Body of pancreas (tissue), 4 donors: ENCODE measurements around the gene C7orf33.

Experiments
- CTCF ChIP-seq, 7 experiments: fragments of 450-650 bp in 4 of 7; fragments of 200-600 bp in 3 of 7; sonication (generic) in 3 of 7; IDR thresholded peaks; one replicate each; pipeline ENCODE4 v1.5.1; 2016 to 2019; ENCODE audit warnings: antibody characterized with exemption in 7 of 7
- POLR2A ChIP-seq, 3 donors: fragments of 450-650 bp; IDR thresholded peaks; one replicate each; pipeline ENCODE4 v1.6.1; 2016; ENCODE audit warnings: antibody characterized with exemption in 3 of 3, mild to moderate bottlenecking in 2 of 3

GRCh38 chr7:148607151-148607661 is 16.6 kb downstream of the C7orf33 start:
- TF ChIP-seq POLR2A (IDR thresholded peaks at IDR 0.05) (no peak), CTCF (IDR thresholded peaks at IDR 0.05) (no peak)
